HUES6 (cell line): Measurements from ENCODE around the gene TSSK2.

ENCODE experiments used
- H3K27ac ChIP-seq: 2 replicates; pipeline ENCODE4 v1.7.0; 2013; ENCODE audit warnings: low read depth, mild to moderate bottlenecking, low read length, inconsistent platforms
- H3K27me3 ChIP-seq: 2 replicates; pipeline ENCODE4 v1.6.1; 2013; ENCODE audit warnings: low read length; ENCODE audit not compliant: control insufficient read depth, insufficient read depth
- H3K36me3 ChIP-seq: 2 replicates; pipeline ENCODE4 v1.6.1; 2013; ENCODE audit warnings: low read length; ENCODE audit not compliant: control insufficient read depth, insufficient read depth
- H3K4me1 ChIP-seq: 2 replicates; pipeline ENCODE4 v1.6.1; 2013; ENCODE audit warnings: low read length; ENCODE audit not compliant: control insufficient read depth, insufficient read depth
- H3K4me3 ChIP-seq: 2 replicates; pipeline ENCODE4 v1.5.1; 2013; ENCODE audit warnings: low read depth, low read length
- H3K9ac ChIP-seq: one replicate; pipeline ENCODE4 v1.6.1; 2013; ENCODE audit warnings: mild to moderate bottlenecking, low read length
- H3K9me3 ChIP-seq: 2 replicates; pipeline ENCODE4 v1.6.1; 2013; ENCODE audit warnings: low read depth, low read length; ENCODE audit not compliant: control insufficient read depth, insufficient read depth

Gene TSSK2

DNA sequence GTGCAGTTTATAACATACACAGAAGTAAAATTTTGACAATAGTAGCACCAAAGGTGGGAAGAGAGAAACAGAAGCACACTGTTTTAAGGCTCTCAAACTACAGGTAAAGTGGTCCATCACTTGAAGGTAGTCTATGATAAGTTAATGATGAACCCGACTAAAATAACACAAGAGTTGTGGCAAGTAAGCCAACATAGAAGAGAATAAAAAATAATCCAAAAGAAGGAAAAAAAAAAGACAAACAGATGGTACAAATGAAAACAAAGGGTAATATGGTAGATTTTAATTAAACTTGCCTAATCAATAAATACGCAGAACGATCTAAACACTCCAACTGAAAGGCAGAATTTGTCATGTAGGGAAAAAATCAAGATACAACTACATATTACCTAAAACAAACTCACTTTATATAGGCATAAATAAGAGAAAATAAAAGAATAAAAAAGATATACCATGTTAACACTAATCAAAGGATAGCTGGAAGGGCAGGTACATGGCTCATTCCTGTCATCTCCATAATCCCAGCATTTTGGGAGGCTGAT, 40.5 kb upstream of the TSSK2 start:
- H3K4me1 ChIP-seq, result 0 out of 2 replicates have a peak, but pooled peaks cover 1% of the 10 kb centered on the region

GRCh38 chr22:19092725-19093124, 38.4 kb upstream of the TSSK2 start:
- Histone ChIP-seq H3K4me1 (no peaks in the 10 kb centered on the region), H3K36me3 (peaks cover 7% of the 10 kb centered on the region)

More for the DNA sequence above, 40.5 kb upstream of the TSSK2 start:
- no peak overlapping the region for H3K4me3 ChIP-seq
- no peaks in the 10 kb centered on the region for H3K9me3 ChIP-seq
- H3K27me3 ChIP-seq, result no peaks in the 10 kb centered on the region
- peaks cover 7% of the 10 kb centered on the region for H3K36me3 ChIP-seq
- H3K9ac ChIP-seq, result no peak overlapping the region
- H3K27ac ChIP-seq, result no peak overlapping the region

GRCh38 chr22:19094393-19094997, 36.6 kb upstream of the TSSK2 start:
- no peaks in the 10 kb centered on the region for H3K9me3 ChIP-seq

More at GRCh38 chr22:19092725-19093124, 38.4 kb upstream of the TSSK2 start:
- Histone ChIP-seq H3K9me3 (no peaks in the 10 kb centered on the region), H3K4me3 (no peak overlapping the region), H3K27me3 (no peaks in the 10 kb centered on the region), H3K27ac (no peak overlapping the region), H3K9ac (no peak overlapping the region)

GRCh38 chr22:19096555-19096954, 34.6 kb upstream of the TSSK2 start:
- H3K9ac ChIP-seq, result no peak overlapping the region
- H3K4me3 ChIP-seq, result no peak overlapping the region
- no peaks in the 10 kb centered on the region for H3K27me3 ChIP-seq
- H3K27ac ChIP-seq, result no peak overlapping the region
- H3K9me3 ChIP-seq, result no peaks in the 10 kb centered on the region
- 0 out of 2 replicates have a peak, but pooled peaks cover 4% of the 10 kb centered on the region for H3K36me3 ChIP-seq
- no peaks in the 10 kb centered on the region for H3K4me1 ChIP-seq

More at GRCh38 chr22:19094393-19094997, 36.6 kb upstream of the TSSK2 start:
- 0 out of 2 replicates have a peak, but pooled peaks cover 4% of the 10 kb centered on the region for H3K36me3 ChIP-seq
- no peaks in the 10 kb centered on the region for H3K27me3 ChIP-seq
- no peak overlapping the region for H3K9ac ChIP-seq
- H3K4me1 ChIP-seq, result no peaks in the 10 kb centered on the region
- H3K27ac ChIP-seq, result no peak overlapping the region
- H3K4me3 ChIP-seq, result no peak overlapping the region

DNA sequence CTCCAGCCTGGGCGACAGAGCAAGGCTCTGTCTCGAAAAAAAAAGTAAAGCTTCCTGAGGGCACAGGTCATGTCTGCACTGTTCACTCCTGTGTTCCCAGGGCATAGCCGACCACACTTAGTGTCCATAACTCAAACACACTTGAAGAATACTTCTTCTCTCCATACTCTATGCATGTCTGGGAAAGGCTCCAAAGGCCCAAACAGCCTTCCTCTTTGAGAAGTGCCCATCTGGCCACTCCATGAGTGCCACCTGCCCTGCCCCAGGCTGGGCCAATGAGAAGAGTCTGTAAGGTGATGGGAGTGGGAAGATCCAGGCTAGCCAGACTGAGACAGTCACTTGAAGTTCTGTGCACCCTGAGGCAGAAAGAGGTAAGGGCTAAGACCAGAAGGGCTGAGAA, 33.6 kb upstream of the TSSK2 start:
- Histone ChIP-seq H3K4me3 (no peak overlapping the region), H3K36me3 (0 out of 2 replicates have a peak, but pooled peaks cover 4% of the 10 kb centered on the region), H3K4me1 (no peaks in the 10 kb centered on the region), H3K27ac (no peak overlapping the region), H3K9ac (no peak overlapping the region), H3K27me3 (no peaks in the 10 kb centered on the region), H3K9me3 (no peaks in the 10 kb centered on the region)

DNA sequence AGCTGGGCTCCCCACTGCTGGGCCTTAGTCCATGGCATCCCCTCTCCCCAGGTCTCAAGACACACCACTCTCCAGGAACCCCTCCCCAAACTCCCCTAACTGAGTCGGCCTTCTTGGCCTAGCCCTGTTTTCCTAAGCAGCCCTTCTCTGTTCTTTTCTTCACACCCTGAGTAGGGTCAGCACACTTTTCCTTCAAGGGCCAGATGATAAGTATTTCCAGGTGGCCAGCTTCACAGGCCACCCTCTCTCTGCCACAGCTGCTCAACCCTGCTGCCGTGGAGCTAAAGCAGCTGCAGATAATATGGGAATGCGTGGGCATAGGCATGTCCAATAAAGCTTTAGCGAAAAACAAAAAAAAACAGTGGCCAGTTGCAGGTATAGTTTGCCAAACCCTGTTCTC, 33.0 kb upstream of the TSSK2 start:
- H3K27ac ChIP-seq, result no peak overlapping the region
- no peaks in the 10 kb centered on the region for H3K9me3 ChIP-seq
- 0 out of 2 replicates have a peak, but pooled peaks cover 4% of the 10 kb centered on the region for H3K36me3 ChIP-seq
- H3K4me3 ChIP-seq, result no peak overlapping the region
- H3K27me3 ChIP-seq, result no peaks in the 10 kb centered on the region
- no peak overlapping the region for H3K9ac ChIP-seq
- H3K4me1 ChIP-seq, result no peaks in the 10 kb centered on the region

DNA sequence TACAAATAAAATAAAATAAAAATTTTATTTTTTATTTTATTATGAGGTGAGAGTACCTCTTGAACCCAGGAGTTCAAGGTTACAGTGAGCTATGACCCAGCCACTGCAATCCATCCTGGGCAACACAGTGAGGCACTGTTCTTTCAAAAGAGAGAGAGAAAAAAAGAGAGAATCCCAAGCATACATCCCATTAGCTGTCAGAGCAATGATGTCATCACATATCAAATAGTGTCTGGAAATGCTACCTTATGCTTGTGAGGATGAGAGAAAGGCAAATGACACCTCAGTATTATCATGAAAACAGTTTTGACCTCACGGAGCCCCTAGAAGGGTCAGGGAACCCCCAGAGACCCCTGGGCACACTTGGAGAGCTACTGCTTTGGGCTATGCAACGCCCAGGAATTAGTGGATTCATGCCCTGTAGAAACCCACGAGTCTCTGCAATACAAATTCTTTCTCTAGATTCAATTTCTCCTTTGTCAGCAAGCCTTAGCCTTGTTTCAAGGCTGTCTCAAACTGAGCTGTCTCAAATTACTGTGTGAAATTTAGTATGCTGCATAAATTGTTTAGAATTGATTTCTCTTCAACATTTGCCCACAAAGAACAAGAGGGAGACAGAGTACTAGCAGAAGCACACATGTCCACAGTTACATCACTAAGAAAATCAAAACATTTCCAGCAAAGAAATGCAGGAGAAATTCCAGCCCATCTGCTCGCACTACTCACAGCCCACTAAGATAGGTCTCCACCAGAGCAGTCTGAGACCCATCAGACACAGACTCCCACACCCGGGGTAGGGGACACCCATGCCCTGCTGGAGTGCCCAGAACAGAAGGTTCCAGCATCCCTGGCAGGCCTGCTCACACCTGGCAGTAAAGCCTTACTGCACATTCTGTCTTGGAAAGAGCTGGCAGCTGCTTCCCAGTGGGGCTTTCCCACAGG, 27.0 kb upstream of the TSSK2 start:
- Histone ChIP-seq H3K27me3 (no peaks in the 10 kb centered on the region), H3K36me3 (no peaks in the 10 kb centered on the region), H3K4me3 (no peak overlapping the region), H3K9me3 (no peaks in the 10 kb centered on the region), H3K27ac (no peak overlapping the region), H3K4me1 (no peaks in the 10 kb centered on the region), H3K9ac (no peak overlapping the region)

DNA sequence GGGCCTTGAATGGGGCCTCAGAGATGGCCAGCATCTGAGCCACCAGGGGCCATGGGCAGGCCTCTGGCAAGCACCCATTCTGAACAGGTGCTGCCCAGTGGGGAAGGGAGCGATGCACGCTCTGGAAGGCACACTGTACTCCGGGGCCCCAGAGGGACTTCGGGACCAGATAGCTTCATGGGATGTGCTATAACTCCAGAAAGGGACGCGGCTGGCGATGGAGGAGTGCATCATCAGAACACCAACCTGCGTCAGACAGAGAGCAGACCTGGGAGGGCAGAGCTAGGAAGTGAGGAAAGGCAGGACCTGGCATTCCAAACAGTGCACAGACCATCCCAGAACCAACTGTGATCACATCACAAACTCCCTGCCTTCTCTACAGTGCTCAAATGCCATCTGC, 25.7 kb upstream of the TSSK2 start:
- Histone ChIP-seq H3K9ac (no peak overlapping the region), H3K4me3 (no peak overlapping the region), H3K27ac (no peak overlapping the region), H3K27me3 (no peaks in the 10 kb centered on the region), H3K36me3 (no peaks in the 10 kb centered on the region), H3K9me3 (no peaks in the 10 kb centered on the region), H3K4me1 (peaks cover 10% of the 10 kb centered on the region)

- Histone ChIP-seq H3K9ac (no peak overlapping the region), H3K4me3 (no peak overlapping the region), H3K27ac (no peak overlapping the region), H3K36me3 (no peaks in the 10 kb centered on the region), H3K4me1 (peaks cover 16% of the 10 kb centered on the region), H3K9me3 (no peaks in the 10 kb centered on the region), H3K27me3 (no peaks in the 10 kb centered on the region)
These were observed 25.0 kb upstream of the TSSK2 start for GRCh38 chr22:19105867-19106802.

DNA sequence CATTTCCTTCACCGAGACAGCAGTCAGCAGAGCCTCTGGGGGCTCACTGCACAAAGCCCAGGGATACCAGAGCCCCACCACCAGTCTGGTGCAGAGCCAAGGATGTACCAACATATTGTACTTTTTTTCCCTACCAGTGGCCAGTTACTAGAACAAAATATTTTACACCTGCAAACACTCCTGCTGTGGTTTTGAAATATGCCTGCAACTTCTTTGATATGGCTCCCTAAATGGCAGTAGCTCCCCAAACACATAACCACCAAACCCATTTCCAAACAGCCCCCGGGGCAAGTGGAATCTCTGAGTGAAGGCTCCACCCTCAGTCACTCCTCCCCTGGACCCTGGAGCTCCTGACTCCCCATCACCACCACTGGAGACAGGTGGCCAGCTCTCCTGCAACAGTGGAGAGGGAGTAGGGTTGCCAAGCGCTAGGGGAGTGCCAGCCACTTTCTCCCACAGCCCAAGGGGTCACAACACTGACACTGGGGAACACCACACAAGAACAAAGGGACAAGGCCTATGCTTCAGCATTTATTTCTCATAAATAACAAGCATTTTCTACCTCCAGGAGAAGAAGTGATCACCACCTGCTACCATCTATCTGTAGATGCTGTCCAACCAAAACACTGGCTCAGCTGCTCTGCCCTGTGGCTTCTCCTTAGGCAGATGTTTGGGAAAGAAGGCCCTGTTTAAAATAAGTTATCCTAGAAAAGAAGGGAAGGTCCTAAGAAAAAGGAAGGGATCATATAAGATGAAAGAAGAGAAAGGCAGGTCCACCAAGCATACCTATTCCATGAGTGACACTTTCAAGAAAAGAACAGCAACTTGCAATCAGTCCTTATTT, 24.0 kb upstream of the TSSK2 start:
- Histone ChIP-seq H3K27me3 (no peaks in the 10 kb centered on the region), H3K4me3 (no peak overlapping the region), H3K36me3 (no peaks in the 10 kb centered on the region), H3K9me3 (no peaks in the 10 kb centered on the region), H3K9ac (no peak overlapping the region), H3K27ac (no peak overlapping the region), H3K4me1 (peaks cover 21% of the 10 kb centered on the region)
